K562 (cell line): ENCODE data around the gene YKT6. TPM values are rescaled to one million over a fixed set of nuclear protein-coding genes. Genes with fewer than 3 reads are reported as not detected.

ENCODE experiments used
- CTCF ChIP-seq, 3 experiments: IDR thresholded peaks in 2 of 3; conservative IDR thresholded peaks in 1 of 3; 2 replicates each; pipeline ENCODE4 v1.5.1; 2011 to 2012; ENCODE audit warnings: low read length in 3 of 3, mild to moderate bottlenecking in 3 of 3, control low read depth in 2 of 3, improper control_type of control experiment in 1 of 3, inconsistent platforms in 1 of 3, low read depth in 1 of 3, mixed read lengths in 1 of 3, moderate library complexity in 1 of 3; ENCODE audit not compliant: insufficient read depth in 2 of 3
- HMGN3 ChIP-seq: IDR thresholded peaks from 2 replicates; pipeline ENCODE4 v1.6.1; 2011; ENCODE audit warnings: borderline replicate concordance, low read depth, mild to moderate bottlenecking, mixed read lengths, low read length; ENCODE audit not compliant: insufficient read length; ENCODE audit errors: extremely low read depth
- HMGXB4 ChIP-seq: sonication (generic); formaldehyde crosslinking; IDR thresholded peaks from 2 replicates; pipeline ENCODE4 v1.8.1; 2023; ENCODE audit warnings: mild to moderate bottlenecking, missing genetic modification reagents
- RAD21 ChIP-seq, 2 experiments: fragments of 250-450 bp in 1 of 2; fragments of 450-650 bp in 1 of 2; sonication (Bioruptor Pico) in 1 of 2; formaldehyde crosslinking in 1 of 2; IDR thresholded peaks in 1 of 2; conservative IDR thresholded peaks in 1 of 2; 2 replicates each; pipeline versions ENCODE4 v1.4.0 to v1.8.0; 2020 to 2022; ENCODE audit warnings: mild to moderate bottlenecking in 2 of 2, moderate library complexity in 1 of 2
- ZBTB7A ChIP-seq: IDR thresholded peaks from 2 replicates; pipeline ENCODE4 v1.6.1; 2011; ENCODE audit warnings: low read depth, mild to moderate bottlenecking, low read length, moderate library complexity, borderline replicate concordance; ENCODE audit not compliant: control insufficient read depth
- polyA plus RNA-seq, 8 experiments: library from polyadenylated mRNA; depleted of rRNA in 4 of 8; stranded (reverse) in 5 of 8; unstranded in 3 of 8; fragments of >200 nt; fragmentation: Nextera tagmentation in 2 of 8; fragmentation: Illumina TruSeq in 1 of 8; extraction: Ambion mirVana in 2 of 8; extraction: Trizol in 1 of 8; gene quantifications; 2 replicates each; pipeline versions ENCODE4 v1.2.1 to v1.2.3, GENCODE V29; 2011 to 2014; ENCODE audit warnings: inconsistent platforms in 1 of 8, missing spikeins in 1 of 8
- total RNA-seq, 7 experiments: library from RNA; depleted of rRNA in 6 of 7; stranded (reverse); fragments of >200 nt in 6 of 7; fragmentation: Illumina TruSeq in 2 of 7; extraction: Trizol in 2 of 7; gene quantifications; 2 replicates each; pipeline versions ENCODE4 v1.2.1 to v1.2.3, GENCODE V29; 2011 to 2021; ENCODE audit warnings: low replicate concordance in 1 of 7
- TF ChIP-seq, protein P1 (sequence below): sonication (generic); formaldehyde crosslinking; IDR thresholded peaks from 2 replicates; pipeline ENCODE4 v1.8.1; 2023; ENCODE audit warnings: missing genetic modification reagents, mild to moderate bottlenecking, borderline replicate concordance
- TF ChIP-seq, protein P2 (sequence below): IDR thresholded peaks from 2 replicates; pipeline ENCODE4 v1.6.1; 2011; ENCODE audit warnings: borderline replicate concordance, low read depth, mild to moderate bottlenecking, moderate library complexity, low read length; ENCODE audit not compliant: insufficient read depth, poor library complexity, severe bottlenecking

Gene YKT6
- total and polyA plus RNA-seq, 9 of the 15 experiments (the other 6 are each of a cell fraction or from before 2014, with no cell fraction given) = 1.6 to 90.6 (median 75.1) TPM

DNA sequence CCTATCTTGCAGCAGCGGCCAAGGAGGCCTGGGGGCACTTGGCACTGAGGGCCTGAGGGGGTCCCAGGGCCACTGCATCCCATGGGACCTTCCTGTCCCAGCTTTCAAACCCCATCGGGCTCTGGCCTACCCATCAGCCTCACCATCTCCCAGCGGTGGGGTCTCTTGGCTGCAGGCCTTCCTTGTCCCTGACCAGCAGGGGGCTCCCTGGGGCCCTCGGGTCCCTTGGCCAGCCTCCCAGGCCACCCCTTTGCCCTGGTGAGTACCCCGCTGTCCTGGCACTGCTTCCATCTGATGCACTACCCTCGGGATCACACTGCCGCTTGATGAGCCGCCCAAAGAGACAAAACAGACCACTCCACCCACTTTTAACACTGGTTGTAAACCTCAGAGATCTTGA, 43.5 kb downstream of the YKT6 start (continued):
- TF ChIP-seq, protein P1, sequence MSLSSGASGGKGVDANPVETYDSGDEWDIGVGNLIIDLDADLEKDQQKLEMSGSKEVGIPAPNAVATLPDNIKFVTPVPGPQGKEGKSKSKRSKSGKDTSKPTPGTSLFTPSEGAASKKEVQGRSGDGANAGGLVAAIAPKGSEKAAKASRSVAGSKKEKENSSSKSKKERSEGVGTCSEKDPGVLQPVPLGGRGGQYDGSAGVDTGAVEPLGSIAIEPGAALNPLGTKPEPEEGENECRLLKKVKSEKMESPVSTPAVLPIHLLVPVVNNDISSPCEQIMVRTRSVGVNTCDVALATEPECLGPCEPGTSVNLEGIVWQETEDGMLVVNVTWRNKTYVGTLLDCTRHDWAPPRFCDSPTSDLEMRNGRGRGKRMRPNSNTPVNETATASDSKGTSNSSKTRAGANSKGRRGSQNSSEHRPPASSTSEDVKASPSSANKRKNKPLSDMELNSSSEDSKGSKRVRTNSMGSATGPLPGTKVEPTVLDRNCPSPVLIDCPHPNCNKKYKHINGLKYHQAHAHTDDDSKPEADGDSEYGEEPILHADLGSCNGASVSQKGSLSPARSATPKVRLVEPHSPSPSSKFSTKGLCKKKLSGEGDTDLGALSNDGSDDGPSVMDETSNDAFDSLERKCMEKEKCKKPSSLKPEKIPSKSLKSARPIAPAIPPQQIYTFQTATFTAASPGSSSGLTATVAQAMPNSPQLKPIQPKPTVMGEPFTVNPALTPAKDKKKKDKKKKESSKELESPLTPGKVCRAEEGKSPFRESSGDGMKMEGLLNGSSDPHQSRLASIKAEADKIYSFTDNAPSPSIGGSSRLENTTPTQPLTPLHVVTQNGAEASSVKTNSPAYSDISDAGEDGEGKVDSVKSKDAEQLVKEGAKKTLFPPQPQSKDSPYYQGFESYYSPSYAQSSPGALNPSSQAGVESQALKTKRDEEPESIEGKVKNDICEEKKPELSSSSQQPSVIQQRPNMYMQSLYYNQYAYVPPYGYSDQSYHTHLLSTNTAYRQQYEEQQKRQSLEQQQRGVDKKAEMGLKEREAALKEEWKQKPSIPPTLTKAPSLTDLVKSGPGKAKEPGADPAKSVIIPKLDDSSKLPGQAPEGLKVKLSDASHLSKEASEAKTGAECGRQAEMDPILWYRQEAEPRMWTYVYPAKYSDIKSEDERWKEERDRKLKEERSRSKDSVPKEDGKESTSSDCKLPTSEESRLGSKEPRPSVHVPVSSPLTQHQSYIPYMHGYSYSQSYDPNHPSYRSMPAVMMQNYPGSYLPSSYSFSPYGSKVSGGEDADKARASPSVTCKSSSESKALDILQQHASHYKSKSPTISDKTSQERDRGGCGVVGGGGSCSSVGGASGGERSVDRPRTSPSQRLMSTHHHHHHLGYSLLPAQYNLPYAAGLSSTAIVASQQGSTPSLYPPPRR (CRISPR knock-in tag) = no peak
- TF ChIP-seq RAD21 (CRISPR knock-in tag; conservative IDR thresholded peaks at IDR 0.05 in 1 of 2, IDR thresholded peaks at IDR 0.05 in 1 of 2) (peak; percentile 32 to 64), CTCF (IDR thresholded peaks at IDR 0.05 in 2 of 3, conservative IDR thresholded peaks at IDR 0.05 in 1 of 3; ENCODE audit: insufficient read depth in 2 of 3, low read depth in 1 of 3, low read length in 3 of 3) (peak; percentile 55 to 71 (median 70)), HMGN3 (no peak), HMGXB4 (no peak), ZBTB7A (peak; percentile 44; the same call in 1 of the 2 replicates)
- TF ChIP-seq, protein P2, sequence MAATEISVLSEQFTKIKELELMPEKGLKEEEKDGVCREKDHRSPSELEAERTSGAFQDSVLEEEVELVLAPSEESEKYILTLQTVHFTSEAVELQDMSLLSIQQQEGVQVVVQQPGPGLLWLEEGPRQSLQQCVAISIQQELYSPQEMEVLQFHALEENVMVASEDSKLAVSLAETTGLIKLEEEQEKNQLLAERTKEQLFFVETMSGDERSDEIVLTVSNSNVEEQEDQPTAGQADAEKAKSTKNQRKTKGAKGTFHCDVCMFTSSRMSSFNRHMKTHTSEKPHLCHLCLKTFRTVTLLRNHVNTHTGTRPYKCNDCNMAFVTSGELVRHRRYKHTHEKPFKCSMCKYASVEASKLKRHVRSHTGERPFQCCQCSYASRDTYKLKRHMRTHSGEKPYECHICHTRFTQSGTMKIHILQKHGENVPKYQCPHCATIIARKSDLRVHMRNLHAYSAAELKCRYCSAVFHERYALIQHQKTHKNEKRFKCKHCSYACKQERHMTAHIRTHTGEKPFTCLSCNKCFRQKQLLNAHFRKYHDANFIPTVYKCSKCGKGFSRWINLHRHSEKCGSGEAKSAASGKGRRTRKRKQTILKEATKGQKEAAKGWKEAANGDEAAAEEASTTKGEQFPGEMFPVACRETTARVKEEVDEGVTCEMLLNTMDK = peak; percentile 16
